ENCODE results near the gene TCF7L2.

Gene TCF7L2

GRCh38 chr10:112949143-112949823, 764 bp upstream of the TCF7L2 start:
- DNase-seq: no peak

GRCh38 chr10:112950714-112951358, 789 bp downstream of the TCF7L2 start:
- peak; percentile 16 for DNase-seq

DNA sequence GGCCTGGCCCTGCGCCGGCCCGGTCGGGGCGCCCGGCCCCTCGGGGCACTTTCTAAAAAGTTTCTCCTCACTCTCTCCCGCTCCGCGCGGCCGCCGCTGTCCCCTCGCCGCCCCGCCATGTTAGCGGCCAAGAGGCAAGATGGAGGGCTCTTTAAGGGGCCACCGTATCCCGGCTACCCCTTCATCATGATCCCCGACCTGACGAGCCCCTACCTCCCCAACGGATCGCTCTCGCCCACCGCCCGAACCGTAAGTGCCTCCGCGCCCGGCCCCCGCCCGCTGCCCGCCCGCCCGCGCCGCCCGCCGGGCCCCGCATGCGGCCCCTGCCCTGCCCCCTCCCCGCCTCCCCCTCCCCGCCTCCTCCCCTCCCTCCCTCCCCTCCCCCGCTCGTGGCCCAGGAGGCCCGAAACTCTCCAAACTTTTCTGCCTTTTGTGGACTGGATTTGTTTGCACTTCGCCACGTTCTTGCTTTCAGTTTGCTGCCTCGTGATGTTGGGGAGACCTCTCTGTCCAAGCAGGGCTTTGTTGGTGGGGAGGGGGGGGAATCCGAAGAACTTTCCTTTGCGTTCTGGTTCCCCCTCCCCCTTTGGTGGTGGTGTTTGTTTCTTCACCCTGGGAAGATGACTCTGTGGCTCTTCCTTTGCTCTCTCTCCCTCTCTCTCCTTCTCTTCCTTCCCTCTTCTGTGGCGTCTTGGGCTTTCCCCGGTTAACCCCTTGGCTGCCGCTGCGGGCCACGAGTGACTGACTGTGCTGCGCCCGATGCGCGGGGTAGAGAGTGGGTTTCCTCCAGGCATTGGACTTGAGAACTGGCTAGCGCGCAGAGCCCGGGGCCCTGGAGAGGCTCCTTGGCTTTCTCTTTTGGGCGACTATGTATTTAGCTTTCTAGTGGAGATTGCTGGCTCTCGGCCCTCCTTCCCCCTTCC, 1.6 kb downstream of the TCF7L2 start:
- DNase-seq: peak; percentile 49

GRCh38 chr10:112952282-112953173, 2.5 kb downstream of the TCF7L2 start:
- peak; percentile 4 for DNase-seq

DNA sequence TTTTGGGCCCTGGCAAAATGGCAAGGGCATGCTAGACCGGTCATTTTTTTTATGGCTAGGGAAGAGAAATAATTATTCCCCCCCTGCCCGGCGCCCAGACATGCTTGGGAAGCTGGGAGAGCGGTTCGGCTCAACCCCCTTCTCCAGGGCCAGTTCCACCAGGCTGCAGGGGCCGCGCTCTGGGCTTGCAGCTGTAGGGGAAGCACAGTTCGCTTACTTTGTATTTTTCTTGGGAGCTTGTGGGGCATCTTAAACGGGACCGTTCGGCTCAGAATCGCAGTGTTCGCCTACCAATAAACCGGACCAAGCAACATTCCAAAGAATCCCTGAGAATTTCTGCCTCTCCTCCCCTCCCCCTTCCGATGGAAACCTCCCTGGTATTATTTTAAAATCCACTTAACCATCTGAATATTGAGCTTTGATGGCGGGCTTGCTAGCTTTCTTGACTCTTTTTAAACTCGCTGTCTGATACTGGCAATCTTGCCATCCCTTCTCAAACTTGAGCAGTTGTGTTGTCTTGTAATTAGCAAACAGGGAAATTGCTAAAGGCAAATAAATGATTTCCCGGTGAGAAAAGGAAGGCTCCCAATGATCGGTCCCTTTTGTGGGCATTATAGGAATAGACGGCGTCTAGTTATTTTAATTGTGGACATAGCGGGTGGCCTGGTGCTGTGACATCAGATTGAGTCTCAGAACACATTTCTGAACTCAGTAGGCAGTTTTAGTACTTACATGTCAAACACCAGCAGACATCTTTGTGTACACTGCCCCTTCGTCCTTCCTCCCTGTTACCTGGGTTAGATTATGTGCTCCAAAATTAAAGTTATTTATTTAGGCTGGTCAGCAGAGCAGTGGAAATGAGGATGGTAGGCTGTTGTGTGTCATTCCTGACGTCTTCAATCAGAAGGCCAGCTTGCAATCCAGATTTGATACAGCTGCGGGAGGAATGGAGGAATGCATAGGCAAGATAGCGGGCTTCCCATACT, 3.4 kb downstream of the TCF7L2 start:
- DNase-seq: no peak

DNA sequence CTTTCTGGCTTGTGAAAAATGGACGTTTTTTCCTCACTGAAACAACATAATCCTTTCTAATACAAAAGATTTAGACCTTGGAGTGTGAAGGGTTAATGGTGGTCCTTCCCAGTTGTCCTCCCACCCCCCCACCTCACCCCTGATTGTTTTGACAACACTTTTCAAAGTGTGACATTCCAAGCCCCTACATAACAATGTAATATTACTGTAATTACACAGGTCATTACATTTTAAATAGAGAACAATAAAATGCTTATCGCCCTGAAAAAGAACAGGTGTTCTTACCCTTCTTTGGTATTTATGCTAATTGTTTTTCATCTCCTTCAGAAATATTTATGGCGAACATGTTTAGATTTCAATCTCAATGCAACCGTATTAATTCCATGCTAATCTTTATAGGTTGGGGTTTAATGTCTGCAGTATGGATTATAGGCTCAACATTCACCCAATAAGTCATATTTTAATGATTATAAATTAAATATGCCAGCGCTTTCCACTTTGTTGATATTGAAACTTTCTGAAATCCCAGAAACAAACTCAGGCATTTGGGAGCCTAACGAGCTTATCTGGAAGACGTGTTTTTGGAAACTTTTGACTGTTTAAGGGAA, 5.0 kb downstream of the TCF7L2 start:
- no peak for DNase-seq

GRCh38 chr10:112955582-112956421, 5.8 kb downstream of the TCF7L2 start:
- no peak for DNase-seq

- DNase-seq: no peak
Measured at GRCh38 chr10:112956631-112957350, 6.7 kb downstream of the TCF7L2 start.

DNA sequence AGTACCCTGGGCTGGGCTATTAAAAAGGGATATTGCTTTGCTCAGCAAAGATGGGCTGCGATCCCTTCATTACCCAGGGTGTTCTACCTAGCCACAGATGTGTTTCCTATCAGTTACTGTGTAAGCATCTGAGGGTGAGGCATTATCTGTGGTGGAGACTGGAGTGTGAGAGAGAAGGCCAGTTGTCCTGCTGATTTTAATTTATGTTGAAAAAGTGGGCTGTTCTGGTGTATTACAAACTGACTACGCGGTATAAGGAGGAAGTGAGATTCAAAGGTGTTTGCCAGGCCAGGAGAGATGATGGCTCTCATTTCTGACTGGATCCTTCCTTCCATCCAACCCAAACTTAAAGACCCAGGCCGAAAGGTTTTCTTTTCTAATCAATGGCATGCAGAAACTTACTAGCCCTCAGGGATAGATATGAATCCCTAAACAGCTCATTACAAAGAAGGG, 7.6 kb downstream of the TCF7L2 start:
- no peak for DNase-seq

- DNase-seq: no peak
Measured at GRCh38 chr10:112958275-112958995, 8.4 kb downstream of the TCF7L2 start.

- DNase-seq: no peak
Measured at GRCh38 chr10:112959207-112959838, 9.3 kb downstream of the TCF7L2 start.

GRCh38 chr10:112960151-112960681, 10.2 kb downstream of the TCF7L2 start:
- no peak for DNase-seq

DNA sequence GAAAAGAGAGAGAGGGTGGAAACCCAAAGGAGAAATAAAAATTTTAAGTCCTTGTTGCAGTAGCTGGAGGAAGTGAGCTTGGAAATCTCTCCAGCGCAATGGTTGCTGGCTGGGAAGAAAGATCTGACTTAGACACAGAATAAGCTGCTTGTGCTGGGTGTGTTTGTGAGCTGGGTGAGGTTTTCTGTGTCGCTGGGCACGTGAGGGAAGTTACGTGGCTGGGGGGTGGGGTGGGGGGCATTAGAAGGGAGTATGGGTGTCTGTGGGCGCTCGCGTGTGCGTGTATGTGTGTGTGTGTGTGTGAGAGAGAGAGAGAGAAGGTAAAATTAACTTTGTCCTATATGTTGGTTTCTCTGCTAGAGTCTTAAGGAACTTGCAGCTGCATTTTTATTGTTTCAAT, 11.6 kb downstream of the TCF7L2 start:
- DNase-seq: no peak

DNA sequence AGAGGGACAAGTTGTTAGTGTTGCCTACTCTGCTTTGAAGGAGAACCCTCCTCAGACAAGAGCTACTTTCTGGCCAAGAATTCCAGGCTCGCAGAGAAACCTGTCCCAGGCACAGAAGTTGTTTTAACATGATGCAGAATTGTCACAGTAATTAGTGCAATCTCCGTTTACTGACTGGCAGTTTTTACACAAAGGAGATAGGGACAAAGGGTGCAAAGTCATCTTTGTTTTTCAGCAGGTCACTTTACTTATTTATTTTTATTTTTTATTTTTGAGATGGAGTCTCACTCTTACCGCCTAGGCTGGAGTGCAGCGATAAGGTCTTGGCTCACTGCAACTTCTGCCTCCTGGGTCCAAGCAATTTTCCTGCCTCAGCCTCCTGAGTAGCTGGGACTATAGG, 12.3 kb downstream of the TCF7L2 start:
- no peak for DNase-seq

- DNase-seq: no peak
Measured at GRCh38 chr10:112963835-112964234, 13.8 kb downstream of the TCF7L2 start.

GRCh38 chr10:112964482-112964881, 14.4 kb downstream of the TCF7L2 start:
- no peak for DNase-seq

DNA sequence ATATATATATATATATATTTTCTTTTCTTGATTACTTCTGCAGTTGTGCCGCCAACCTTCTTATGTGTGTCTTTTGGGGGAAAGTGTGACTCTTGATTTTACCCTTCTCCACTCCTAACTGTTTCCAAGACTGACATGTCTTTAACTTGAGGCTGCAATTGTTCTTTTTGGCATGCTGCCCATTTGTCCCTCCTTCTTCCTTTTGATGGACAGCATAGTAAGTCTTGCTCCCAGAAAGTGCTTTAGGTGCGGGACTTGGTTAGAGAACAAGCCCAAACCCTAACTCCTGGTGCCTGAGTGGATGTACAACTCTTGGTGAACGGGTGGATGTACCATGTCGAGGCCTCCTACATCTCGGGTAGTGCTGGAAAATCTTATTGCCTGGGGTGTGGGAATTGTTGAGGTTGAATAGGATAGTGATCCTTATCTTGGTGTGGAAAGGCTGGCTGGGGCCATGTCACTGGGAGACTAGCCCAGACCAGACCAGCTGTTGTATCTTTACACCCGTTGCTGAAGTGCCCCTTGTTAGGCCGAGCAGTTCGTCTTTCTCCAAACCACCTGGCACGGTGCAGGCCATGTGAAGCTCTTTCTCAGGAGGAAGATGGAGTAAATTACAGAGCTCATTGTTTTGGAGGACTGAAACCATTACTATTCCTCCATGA, 16.3 kb downstream of the TCF7L2 start:
- no peak for DNase-seq

Data from activated CD4-positive, alpha-beta T cell treated with anti-CD3 and anti-CD28 coated beads for 48 hours (primary cell).